ENCODE results near the gene CRTC1.
A peak's percentile ranks its signal among the peaks of the same experiment; 100 is the strongest.

CRTC1 gene

GRCh38 chr19:18788529-18789421, 105.3 kb downstream of the CRTC1 start:
- no peak for DNase-seq

DNA sequence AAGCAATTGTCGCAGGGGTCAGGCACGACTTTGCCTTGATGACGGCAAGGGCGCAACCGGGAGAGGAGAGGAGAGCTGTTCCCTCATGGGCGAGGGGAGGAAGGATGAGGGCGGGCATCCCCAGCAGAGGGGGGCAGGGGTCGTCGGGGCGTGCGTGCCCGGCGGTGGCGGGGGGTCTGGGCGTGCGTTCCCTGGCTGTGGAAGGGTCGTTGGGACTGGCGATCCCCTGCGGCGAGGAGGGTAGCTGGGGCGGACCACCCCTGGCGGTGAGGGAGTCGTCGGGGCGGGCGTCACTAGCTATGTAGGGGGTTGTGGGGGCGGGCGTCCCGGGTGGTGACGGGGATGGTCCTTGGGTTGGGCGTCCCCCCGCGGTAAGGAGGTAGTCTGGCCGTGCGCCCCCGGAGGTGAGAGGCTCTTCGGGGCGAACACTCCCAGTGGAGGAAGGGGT, 106.0 kb downstream of the CRTC1 start:
- DNase-seq = no peak

GRCh38 chr19:18789883-18790565, 106.5 kb downstream of the CRTC1 start:
- DNase-seq = no peak

DNA sequence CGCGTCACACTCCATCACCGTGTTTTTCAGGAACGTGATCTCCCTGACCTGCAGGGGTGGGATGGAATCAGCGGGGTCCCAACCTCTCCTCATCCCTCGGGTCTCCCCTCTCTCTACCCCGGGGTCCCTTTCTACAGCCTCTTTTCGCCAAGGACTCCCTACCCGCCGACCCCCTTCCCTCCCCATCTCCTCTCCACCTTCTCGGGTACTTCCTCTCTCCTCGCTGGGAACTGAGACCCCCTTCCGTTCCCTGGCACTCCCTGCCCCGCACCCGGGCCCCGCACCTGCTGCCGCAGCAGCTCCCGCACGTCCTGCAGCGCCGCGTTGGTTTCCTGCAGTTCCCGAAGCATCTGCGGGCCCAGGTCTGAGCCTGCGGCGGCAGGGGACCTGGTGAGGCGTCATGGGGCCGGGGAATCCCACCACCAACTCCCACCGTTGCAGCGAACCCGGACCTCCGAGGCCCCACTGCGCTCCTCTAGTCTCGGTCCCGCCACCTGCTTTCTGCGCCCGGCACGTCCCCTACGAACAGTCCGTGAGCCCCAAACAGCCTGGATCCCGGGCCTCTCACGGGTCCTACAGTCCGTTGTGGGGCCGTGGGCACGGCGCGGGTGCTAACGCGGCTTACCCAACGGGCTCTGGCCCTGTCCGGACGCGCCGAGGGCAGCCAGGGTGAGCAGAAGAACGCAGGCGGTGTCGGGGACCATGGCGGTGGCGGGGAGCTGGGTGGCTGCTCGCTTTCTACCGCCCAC, 107.3 kb downstream of the CRTC1 start, which contains the start of gene COMP:
TSS of gene COMP (minus strand) at position 740 of the 749 bp plus-strand sequence. CDS start at position 704, 36 bp downstream.
- no peak for DNase-seq

- DNase-seq = no peak
Measured at GRCh38 chr19:18791315-18791678, 107.8 kb downstream of the CRTC1 start.

GRCh38 chr19:18792661-18793060, 109.2 kb downstream of the CRTC1 start:
- DNase-seq = no peak

GRCh38 chr19:18793144-18794028, 109.9 kb downstream of the CRTC1 start:
- DNase-seq = no peak

DNA sequence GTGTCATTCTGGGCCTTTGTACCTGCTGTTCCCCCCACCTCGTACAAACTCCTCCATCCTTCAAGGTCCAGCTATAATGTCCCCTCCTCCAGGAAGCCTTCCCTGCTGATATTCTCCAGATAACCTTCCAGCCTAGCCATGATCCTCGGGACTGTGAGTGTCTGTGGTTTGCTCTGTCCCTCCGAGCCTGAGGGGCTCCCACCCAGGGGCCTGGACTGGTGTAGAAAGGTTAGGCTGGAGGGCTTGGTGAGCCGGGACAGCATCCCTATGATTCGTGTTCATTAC, 110.5 kb downstream of the CRTC1 start:
- no peak for DNase-seq

GRCh38 chr19:18794692-18795091, 111.2 kb downstream of the CRTC1 start:
- DNase-seq = no peak

- DNase-seq = no peak
Measured at GRCh38 chr19:18795540-18795939, 112.1 kb downstream of the CRTC1 start.

GRCh38 chr19:18796239-18796638, 112.8 kb downstream of the CRTC1 start:
- DNase-seq = no peak

DNA sequence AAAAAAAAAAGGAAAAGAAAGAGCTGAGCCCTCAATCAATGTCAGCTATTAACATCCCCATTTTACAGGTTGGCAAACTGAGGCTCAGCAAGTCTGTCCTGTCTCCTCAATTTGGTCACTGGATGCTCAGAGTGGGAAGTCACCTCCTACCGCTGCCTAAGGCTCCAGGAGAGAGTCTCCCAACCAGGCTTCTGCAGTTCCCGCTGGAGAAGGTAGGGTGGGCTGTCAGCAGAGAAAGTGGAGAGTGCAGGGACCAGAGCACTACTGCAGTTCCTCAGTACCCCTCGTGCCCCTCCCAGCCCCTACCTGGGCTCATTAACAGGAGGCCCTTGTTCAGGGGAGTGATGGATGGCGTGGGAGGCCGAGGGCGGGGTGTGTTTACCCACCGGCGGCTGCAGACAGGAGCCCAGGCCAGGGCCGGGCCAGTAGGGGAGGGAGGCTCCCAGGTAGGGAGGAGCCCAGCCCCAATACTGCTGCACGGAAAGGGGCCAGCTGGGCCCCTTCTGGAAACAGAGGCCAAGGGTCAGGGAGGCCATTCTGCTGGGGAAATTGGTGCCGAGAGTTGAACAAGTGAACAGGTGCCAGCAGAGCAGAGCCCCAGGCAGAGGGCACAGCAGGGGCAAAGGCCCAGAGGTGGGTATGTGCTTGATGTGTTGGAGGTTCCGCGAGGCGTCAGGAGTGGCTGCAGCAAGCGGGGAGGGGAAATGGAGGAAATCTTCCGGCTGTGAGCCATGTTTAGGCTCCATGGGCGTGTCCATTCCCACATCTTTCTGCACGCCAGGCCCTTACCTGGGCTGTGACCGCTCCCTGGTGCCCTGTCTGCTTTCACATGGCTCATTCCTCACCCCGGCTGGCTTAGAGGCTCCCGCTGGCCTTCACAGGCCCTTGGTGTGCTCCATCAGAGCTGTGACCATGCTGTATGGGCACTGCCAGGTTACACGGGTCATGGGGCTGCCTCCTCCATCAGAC, 115.2 kb downstream of the CRTC1 start:
- DNase-seq = no peak

GRCh38 chr19:18799389-18799970, 116.0 kb downstream of the CRTC1 start:
- DNase-seq = no peak

DNA sequence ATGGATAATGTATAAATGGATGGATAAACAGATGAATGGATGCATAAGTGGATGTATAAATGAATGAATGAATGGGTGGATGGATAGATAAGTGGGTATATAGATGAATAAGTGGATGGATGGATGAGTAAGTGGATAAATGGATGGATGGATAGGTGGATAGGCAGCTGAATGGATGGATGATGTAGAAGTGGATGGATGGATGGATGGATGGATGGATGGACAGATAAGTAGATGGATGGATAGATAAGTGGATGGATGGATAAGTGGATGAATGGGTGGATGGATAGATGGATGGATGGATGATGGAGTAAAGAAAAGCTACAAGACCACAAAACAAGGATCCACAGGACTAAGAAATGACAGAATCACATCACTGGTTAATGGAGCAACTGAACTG, 116.6 kb downstream of the CRTC1 start:
- DNase-seq = no peak

- DNase-seq = no peak
Measured at GRCh38 chr19:18800636-18801035, 117.2 kb downstream of the CRTC1 start.

DNA sequence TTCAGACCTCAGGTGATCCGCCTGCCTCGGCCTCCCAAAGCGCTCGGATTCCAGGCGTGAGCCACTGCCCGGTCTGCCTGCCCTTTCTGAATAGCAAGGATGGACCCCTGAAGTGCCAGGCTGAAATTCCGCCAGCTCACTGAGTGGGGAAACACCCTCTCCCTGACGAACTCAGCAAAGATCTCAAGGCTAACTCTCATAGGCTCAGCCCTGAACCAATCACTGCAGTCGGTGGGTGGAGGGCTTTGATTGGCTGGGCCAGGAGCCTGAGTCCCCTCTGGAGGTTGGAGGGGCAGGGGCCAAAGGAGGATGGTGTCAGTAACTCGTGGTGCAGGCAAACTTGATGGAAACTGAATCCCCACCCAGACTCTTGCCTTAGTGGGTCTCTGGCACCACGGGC, 118.9 kb downstream of the CRTC1 start:
- DNase-seq = peak; percentile 27

DNA sequence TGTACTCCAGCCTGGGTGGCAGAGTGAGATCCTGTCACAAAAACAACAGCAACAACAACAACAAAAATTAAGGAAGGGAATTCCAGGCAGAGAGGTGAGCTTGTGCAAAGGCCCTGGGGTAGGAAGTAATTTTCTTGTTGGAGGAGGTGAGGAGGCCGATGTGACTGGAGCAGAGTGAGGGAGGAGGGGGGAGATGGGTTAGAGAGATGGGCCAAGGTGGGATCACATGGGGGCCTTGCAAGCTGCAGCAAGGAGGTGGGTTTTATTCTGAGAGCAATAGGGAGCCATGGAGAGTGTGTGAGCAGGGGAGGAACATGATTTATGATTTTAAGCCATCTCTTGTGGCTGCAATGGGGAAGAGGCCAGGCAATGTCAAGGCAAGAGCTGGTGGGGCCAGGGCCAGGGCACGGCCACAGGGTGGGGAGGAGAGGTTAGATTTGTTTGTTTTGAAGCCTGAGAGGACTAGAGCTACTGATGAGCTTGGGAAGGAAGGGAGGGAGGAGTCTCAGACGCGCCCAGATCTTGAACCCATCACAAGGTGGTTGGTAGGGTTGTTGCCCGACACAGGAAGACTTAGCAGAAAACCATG, 120.2 kb downstream of the CRTC1 start:
- no peak for DNase-seq

- no peak for DNase-seq
Measured at GRCh38 chr19:18804139-18804601, 120.7 kb downstream of the CRTC1 start.

GRCh38 chr19:18804643-18805042, 121.2 kb downstream of the CRTC1 start:
- DNase-seq = no peak

DNA sequence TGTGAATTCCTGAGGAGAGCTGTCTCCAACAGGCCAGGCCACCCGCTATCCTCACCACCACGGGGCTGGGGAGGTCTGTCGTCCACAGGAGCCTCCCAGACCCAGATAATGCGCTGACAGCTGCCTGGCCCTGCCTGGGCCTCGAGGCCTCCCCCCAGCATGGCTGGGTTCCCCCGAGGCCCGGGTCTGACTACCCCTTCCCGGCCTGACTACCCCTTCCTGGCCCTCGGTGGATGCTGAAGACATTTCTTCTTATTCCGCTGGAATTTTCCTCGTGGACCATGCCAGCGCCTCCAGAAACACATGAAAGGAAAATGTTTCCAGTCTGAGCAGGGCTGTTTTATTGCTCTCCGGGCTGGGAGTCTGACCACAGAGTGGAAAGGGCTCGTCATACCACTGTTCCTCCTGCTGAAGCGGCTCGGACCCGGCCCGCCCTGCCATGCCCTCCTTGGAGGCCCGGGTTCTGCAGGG, 124.4 kb downstream of the CRTC1 start:
- no peak for DNase-seq

Data from NCI-H524 treated with DMSO at 0.1 percent for 48 hours (cell line).